HL-60 (cell line): ENCODE measurements around the gene NOS2.
"Not testable (repeated sequence)": the region's sequence is repeated elsewhere in the genome, so short reads cannot be mapped to it uniquely, and the experiment has no call there.

Experiments used
- DNase-seq, 2 experiments: peaks; one replicate each; pipeline ENCODE4 v3.0.0-alpha.2; 2010 to 2020; ENCODE audit warnings: low read depth in 1 of 2, low spot score in 1 of 2
- H3K27ac ChIP-seq: fragments of 250-450 bp; sonication (Bioruptor Pico); replicated peaks from 2 replicates; pipeline ENCODE4 v1.5.1; 2020; ENCODE audit warnings: mild to moderate bottlenecking, moderate library complexity
- H3K27me3 ChIP-seq: fragments of 250-450 bp; sonication (Bioruptor Pico); 2 replicates; pipeline ENCODE4 v1.5.1; 2021; ENCODE audit warnings: mild to moderate bottlenecking, moderate library complexity; ENCODE audit not compliant: insufficient read depth, poor library complexity, severe bottlenecking
- H3K4me3 ChIP-seq: replicated peaks from 2 replicates; pipeline ENCODE4 v1.5.1; 2011; ENCODE audit warnings: mild to moderate bottlenecking, control low read depth, low read length; ENCODE audit not compliant: insufficient read depth
- CTCF ChIP-seq: IDR thresholded peaks from one replicate; pipeline ENCODE4 v1.5.1; 2011; ENCODE audit warnings: low read length, control low read depth, inconsistent platforms; ENCODE audit not compliant: insufficient read depth
- GABPA ChIP-seq: IDR thresholded peaks from 2 replicates; pipeline ENCODE4 v1.6.1; 2012; ENCODE audit warnings: low read depth
- POLR2AphosphoS5 ChIP-seq: IDR thresholded peaks from 2 replicates; pipeline ENCODE4 v1.6.1; 2012; ENCODE audit warnings: low read depth
- SPI1 ChIP-seq: IDR thresholded peaks from 2 replicates; pipeline ENCODE4 v1.6.1; 2012; ENCODE audit warnings: low read depth, mild to moderate bottlenecking, borderline replicate concordance
- TF ChIP-seq, protein P1 (sequence below): IDR thresholded peaks from 2 replicates; pipeline ENCODE4 v1.6.1; 2012; ENCODE audit warnings: low read depth; ENCODE audit not compliant: insufficient replicate concordance

NOS2 gene

GRCh38 chr17:27747462-27748359 is 52.6 kb downstream of the NOS2 start:
- no peak overlapping the region for H3K27ac ChIP-seq
- H3K27me3 ChIP-seq = no peaks in the 10 kb centered on the region
- no peak for DNase-seq
- no peak overlapping the region for H3K4me3 ChIP-seq
- TF ChIP-seq SPI1 (no peak), CTCF (no peak), POLR2AphosphoS5 (no peak), GABPA (no peak)
- TF ChIP-seq, protein P1, sequence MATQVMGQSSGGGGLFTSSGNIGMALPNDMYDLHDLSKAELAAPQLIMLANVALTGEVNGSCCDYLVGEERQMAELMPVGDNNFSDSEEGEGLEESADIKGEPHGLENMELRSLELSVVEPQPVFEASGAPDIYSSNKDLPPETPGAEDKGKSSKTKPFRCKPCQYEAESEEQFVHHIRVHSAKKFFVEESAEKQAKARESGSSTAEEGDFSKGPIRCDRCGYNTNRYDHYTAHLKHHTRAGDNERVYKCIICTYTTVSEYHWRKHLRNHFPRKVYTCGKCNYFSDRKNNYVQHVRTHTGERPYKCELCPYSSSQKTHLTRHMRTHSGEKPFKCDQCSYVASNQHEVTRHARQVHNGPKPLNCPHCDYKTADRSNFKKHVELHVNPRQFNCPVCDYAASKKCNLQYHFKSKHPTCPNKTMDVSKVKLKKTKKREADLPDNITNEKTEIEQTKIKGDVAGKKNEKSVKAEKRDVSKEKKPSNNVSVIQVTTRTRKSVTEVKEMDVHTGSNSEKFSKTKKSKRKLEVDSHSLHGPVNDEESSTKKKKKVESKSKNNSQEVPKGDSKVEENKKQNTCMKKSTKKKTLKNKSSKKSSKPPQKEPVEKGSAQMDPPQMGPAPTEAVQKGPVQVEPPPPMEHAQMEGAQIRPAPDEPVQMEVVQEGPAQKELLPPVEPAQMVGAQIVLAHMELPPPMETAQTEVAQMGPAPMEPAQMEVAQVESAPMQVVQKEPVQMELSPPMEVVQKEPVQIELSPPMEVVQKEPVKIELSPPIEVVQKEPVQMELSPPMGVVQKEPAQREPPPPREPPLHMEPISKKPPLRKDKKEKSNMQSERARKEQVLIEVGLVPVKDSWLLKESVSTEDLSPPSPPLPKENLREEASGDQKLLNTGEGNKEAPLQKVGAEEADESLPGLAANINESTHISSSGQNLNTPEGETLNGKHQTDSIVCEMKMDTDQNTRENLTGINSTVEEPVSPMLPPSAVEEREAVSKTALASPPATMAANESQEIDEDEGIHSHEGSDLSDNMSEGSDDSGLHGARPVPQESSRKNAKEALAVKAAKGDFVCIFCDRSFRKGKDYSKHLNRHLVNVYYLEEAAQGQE = no peak

DNA sequence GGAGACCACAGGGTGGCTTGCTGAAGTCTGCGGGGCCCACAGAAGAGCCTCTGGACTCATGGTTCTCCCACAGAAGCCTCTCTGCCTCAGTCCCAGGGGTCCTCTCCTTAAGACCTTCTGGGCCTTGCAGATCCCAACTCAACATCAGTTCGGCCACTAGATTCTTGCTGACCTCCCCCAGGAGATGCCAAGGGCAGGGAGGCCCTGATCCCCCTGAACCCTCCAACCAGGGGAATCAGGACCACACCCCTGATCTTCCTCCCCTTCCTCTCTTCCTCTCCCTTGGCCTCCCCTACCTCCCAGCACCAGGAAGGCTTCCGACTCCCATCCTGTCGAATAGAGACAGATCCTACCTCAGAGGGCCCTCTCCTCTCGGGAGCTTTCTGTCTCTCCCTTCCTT is 53.4 kb downstream of the NOS2 start:
- DNase-seq = no peak
- H3K27ac ChIP-seq = no peak overlapping the region
- TF ChIP-seq POLR2AphosphoS5 (no peak), CTCF (no peak), GABPA (no peak), SPI1 (no peak)
- TF ChIP-seq, protein P1 = no peak
- H3K4me3 ChIP-seq = no peak overlapping the region
- no peaks in the 10 kb centered on the region for H3K27me3 ChIP-seq

- not testable (repeated sequence) for H3K27ac ChIP-seq, H3K4me3 ChIP-seq, H3K27me3 ChIP-seq, DNase-seq
Observed at GRCh38 chr17:27746320-27746719, 54.0 kb downstream of the NOS2 start.

GRCh38 chr17:27745207-27745830 is 55.0 kb downstream of the NOS2 start:
- H3K27ac ChIP-seq, H3K27me3 ChIP-seq, DNase-seq, H3K4me3 ChIP-seq: not testable (repeated sequence)
